AG09309 (cell line): ENCODE measurements around the gene P2RY11.

Experiments
- DNase-seq: peaks from one replicate; pipeline ENCODE4 v3.0.0-alpha.2; 2010; ENCODE audit warnings: low read depth
- H3K4me3 ChIP-seq: 2 replicates; pipeline ENCODE4 v1.5.1; 2011; ENCODE audit warnings: mild to moderate bottlenecking, low read depth, low read length, moderate library complexity; ENCODE audit not compliant: control insufficient read depth
- TF ChIP-seq, protein P1 (sequence below): IDR thresholded peaks from 2 replicates; pipeline ENCODE4 v1.5.1; 2011; ENCODE audit warnings: mild to moderate bottlenecking, low read depth, low read length, inconsistent platforms; ENCODE audit not compliant: insufficient read depth, control insufficient read depth; ENCODE audit errors: missing control alignments

The P2RY11 gene

DNA sequence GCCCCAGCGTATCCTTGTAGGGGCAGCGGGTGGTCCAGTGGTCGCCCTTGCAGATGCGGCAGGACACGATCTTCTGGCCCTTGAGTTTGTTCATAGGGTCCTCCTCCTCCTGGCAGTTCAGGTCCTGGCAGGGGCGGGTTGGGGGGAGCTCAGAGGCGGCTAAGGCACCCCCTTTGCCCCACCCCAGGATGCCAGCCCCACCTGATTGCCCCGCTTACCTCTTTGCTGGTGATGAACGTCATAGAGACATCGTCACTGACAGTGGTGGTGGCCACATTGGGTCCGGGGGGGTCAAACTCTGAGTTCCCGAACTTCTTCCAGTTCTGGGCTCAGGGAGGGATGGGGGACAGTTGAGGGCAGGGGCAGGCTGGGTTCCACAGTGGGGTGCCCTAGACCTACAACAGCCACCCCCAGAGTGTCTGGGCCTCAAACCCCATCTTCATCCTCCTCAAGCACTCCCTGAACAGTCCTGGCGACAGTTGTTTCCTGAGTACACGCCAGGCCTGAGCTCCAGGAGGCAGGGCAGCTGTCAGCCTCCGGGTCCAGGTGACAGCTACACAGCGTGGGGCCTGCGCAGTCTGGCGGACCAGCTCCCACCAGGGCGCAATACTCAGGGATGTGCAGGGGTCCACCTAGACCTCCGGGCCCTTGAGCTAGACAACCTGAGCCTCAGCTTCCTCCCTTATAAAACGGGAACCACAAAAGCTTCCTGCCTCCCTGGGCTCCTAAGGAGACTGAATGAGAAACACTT is 5.5 kb downstream of the P2RY11 start:
- TF ChIP-seq, protein P1, sequence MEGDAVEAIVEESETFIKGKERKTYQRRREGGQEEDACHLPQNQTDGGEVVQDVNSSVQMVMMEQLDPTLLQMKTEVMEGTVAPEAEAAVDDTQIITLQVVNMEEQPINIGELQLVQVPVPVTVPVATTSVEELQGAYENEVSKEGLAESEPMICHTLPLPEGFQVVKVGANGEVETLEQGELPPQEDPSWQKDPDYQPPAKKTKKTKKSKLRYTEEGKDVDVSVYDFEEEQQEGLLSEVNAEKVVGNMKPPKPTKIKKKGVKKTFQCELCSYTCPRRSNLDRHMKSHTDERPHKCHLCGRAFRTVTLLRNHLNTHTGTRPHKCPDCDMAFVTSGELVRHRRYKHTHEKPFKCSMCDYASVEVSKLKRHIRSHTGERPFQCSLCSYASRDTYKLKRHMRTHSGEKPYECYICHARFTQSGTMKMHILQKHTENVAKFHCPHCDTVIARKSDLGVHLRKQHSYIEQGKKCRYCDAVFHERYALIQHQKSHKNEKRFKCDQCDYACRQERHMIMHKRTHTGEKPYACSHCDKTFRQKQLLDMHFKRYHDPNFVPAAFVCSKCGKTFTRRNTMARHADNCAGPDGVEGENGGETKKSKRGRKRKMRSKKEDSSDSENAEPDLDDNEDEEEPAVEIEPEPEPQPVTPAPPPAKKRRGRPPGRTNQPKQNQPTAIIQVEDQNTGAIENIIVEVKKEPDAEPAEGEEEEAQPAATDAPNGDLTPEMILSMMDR, result no peak
- no peak overlapping the region for H3K4me3 ChIP-seq
- DNase-seq, result no peak

DNA sequence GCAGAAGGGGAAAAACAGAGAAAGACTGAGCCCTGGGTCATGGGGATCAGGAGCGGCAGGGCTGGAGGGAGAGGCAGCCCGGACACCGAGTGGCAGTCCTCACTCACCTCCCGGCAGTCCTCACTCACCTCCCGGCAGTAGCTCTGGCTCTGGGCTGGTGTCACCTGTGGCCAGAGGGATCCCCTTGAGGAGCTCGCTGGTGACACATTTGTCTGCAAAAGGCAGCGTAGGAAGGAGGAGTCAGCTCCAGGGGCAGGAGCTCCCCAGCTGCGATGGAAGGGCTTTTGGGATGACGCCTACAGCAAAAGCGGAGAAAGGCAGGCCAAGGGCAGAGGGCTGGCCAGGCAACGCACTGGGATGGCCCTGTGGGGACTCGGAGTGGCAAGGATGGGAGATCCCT is 7.5 kb downstream of the P2RY11 start:
- peak overlapping the region; percentile 83 for H3K4me3 ChIP-seq
- DNase-seq, result no peak
- TF ChIP-seq, protein P1, result no peak

DNA sequence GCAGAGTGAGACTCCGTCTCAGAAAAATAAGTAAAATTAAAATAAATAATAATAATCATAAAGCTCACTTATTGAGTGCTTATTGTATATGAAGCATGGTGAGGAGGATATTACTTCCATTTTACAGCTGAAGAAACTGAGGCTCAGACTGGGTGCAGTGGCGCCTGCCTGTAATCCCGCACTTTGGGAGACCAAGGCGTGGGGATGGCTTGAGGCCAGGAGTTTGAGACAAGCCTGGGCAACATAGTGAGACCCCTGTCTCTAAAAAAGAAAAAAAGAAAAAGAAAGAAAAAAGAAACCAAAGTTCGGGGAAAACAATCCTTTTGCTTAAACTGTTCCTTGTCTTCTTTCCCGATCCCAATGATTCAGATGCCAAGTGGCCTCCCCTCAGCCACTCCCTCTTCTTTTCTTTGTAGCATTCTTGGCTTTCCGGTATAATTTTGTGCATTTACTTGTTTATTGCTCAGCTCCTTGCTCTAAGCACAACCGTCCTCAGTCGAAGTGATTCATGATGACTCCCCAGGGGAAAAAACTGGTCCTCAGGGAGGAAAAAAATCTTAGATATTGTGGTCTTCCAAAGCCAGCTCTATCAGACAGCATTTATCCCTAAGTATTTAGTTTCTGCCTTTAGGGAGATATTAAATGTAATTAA is 9.2 kb downstream of the P2RY11 start:
- H3K4me3 ChIP-seq, result peak overlapping the region; percentile 42
- TF ChIP-seq, protein P1, result no peak
- peak; percentile 81 for DNase-seq

DNA sequence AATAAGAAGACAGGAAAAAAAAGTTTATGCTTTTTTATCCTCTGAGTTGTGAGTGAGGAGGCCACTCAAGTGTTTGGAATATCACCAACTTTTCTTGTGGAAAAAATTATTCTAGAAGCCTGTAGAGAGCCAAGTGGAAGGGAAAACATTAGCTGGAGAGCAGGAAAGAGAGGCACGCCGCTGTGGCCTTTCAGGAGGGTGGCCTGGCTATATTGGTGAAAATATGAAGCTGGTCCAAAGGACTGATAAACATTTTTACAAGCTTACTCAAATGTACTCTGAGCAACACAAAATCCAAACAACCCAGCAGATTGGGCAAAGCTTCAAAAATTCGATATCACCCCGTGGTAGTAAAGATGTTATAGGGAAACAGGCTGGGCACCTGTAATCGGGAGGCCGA is 10.6 kb downstream of the P2RY11 start:
- H3K4me3 ChIP-seq, result no peak overlapping the region
- DNase-seq, result peak; percentile 34
- TF ChIP-seq, protein P1, result no peak

DNA sequence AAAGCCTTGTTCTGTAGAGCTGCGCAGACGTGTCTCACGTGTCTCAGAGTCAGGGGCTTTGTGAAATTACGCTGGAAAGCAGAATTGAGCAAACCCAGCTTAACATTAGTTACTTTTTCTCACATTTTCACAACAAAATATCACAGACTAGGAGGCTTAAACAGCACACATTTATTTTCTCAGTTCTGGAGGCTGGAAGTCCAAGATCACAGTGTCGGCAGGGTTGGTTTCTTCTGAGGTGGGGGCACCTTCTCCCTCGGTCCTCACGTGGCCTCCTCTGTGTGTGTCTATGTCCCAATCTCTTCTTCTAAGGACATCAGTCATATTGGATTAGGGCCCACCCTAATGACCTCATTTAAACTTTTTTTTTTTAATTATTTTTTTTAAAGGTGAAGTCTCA is 12.9 kb downstream of the P2RY11 start:
- TF ChIP-seq, protein P1, result no peak
- no peak overlapping the region for H3K4me3 ChIP-seq

DNA sequence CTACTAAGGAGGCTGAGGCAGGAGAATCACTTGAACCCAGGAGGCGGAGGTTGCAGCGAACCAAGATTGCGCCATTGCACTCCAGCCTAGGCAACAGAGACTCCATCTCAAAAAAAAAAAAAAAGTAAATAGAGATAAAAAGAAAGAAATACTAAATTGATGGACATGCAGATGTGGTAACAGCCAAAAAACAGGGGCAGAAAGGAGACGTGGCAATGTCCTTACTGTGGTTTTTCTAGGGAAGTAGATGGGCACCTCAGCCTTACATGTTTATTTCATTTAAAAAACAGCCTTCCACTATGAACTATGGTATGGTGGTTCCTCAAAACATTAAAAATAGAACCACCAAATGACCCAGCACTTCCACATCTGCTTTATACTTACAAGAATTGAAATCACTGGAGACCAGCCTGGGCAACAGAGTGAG is 14.7 kb downstream of the P2RY11 start:
- H3K4me3 ChIP-seq, result no peak overlapping the region
- DNase-seq, result no peak
- TF ChIP-seq, protein P1, result no peak

More for the DNA sequence above, 12.9 kb downstream of the P2RY11 start:
- DNase-seq, result no peak
